Forelimb muscle (tissue), 1 donor: ENCODE data around the gene FRMD6. TPM values are rescaled to one million over a fixed set of nuclear protein-coding genes. Genes with fewer than 3 reads are reported as not detected.

Source experiments
- DNase-seq: peaks from one replicate; pipeline ENCODE4 v3.0.0-alpha.2; 2013; ENCODE audit warnings: low read depth
- polyA plus RNA-seq: library from polyadenylated mRNA; unstranded; fragments of 120-200 nt; gene quantifications from one replicate; pipeline ENCODE4 v1.2.1, GENCODE V29; 2013; ENCODE audit not compliant: insufficient read length

FRMD6 gene
- polyA plus RNA-seq, 1 donor, result 22.6 TPM

GRCh38 chr14:51666070-51666469 lies 14.4 kb downstream of the FRMD6 start:
- no peak for DNase-seq

- no peak for DNase-seq
Measured at GRCh38 chr14:51666826-51667225, 15.1 kb downstream of the FRMD6 start.

GRCh38 chr14:51668870-51669269 lies 17.2 kb downstream of the FRMD6 start:
- DNase-seq, result no peak

GRCh38 chr14:51674294-51675002 lies 22.7 kb downstream of the FRMD6 start:
- no peak for DNase-seq

- no peak for DNase-seq
Measured at GRCh38 chr14:51676549-51676948, 24.8 kb downstream of the FRMD6 start.

GRCh38 chr14:51677266-51677665 lies 25.6 kb downstream of the FRMD6 start:
- no peak for DNase-seq

GRCh38 chr14:51677738-51678137 lies 26.0 kb downstream of the FRMD6 start:
- DNase-seq, result no peak

GRCh38 chr14:51680031-51680430 lies 28.3 kb downstream of the FRMD6 start:
- DNase-seq, result no peak

GRCh38 chr14:51681411-51681810 lies 29.7 kb downstream of the FRMD6 start:
- no peak for DNase-seq

- no peak for DNase-seq
Measured at GRCh38 chr14:51682411-51682810, 30.7 kb downstream of the FRMD6 start.

- DNase-seq, result no peak
Measured at GRCh38 chr14:51684760-51685159, 33.0 kb downstream of the FRMD6 start.

GRCh38 chr14:51691176-51691575 lies 39.5 kb downstream of the FRMD6 start:
- no peak for DNase-seq

GRCh38 chr14:51692646-51693045 lies 40.9 kb downstream of the FRMD6 start:
- DNase-seq, result no peak

- no peak for DNase-seq
Measured at GRCh38 chr14:51697848-51698247, 46.1 kb downstream of the FRMD6 start.

- DNase-seq, result no peak
Measured at GRCh38 chr14:51701951-51702350, 50.2 kb downstream of the FRMD6 start.

- DNase-seq, result no peak
Measured at GRCh38 chr14:51703787-51704186, 52.1 kb downstream of the FRMD6 start.

GRCh38 chr14:51704545-51704944 lies 52.8 kb downstream of the FRMD6 start:
- no peak for DNase-seq

- no peak for DNase-seq
Measured at GRCh38 chr14:51707327-51707726, 55.6 kb downstream of the FRMD6 start.

- DNase-seq, result no peak
Measured at GRCh38 chr14:51711505-51711904, 59.8 kb downstream of the FRMD6 start.

GRCh38 chr14:51715250-51715649 lies 63.5 kb downstream of the FRMD6 start:
- DNase-seq, result no peak

- DNase-seq, result no peak
Measured at GRCh38 chr14:51715742-51716141, 64.0 kb downstream of the FRMD6 start.

GRCh38 chr14:51716610-51717009 lies 64.9 kb downstream of the FRMD6 start:
- DNase-seq, result no peak

- DNase-seq, result no peak
Measured at GRCh38 chr14:51717766-51718165, 66.1 kb downstream of the FRMD6 start.

- DNase-seq, result no peak
Measured at GRCh38 chr14:51719955-51720354, 68.2 kb downstream of the FRMD6 start.
